ENCODE data around the gene CDH20. TPM values are rescaled to one million over a fixed set of nuclear protein-coding genes. Genes with fewer than 3 reads are reported as not detected.

CDH20 gene
- polyA plus RNA-seq, 10 donors = 0.73 to 1.7 (median 1.2) TPM

DNA sequence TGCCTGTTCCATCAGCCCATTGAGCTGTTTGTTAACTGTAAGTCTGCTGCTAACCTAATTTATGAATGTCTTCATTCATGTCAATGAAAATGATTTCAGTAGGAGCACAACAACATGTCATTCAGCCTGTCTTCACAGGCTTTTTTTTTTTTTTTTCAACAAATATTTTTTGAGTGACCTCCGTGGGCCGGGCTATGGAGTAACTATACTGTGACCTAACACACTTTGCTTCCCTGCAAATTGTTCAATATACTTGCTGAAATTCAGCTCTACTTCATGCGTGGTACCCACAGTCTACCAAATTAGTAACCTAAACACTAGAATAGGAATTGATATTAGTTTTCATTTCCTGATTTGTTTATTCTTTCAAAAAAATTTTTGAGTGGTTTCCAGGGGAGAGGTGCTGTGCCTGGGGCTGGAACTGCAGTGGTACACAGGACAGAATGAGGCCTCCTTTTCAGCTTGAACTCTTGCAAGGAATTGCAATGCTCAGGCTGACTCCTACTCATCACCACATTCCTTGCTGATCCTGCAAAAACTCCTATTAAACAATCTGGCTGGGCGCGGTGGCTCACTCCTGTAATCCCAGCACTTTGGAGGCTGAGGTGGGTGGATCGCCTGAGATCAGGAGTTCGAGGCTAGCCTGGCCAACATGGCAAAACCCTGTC, 87.1 kb downstream of the CDH20 start:
- DNase-seq = no peak

DNA sequence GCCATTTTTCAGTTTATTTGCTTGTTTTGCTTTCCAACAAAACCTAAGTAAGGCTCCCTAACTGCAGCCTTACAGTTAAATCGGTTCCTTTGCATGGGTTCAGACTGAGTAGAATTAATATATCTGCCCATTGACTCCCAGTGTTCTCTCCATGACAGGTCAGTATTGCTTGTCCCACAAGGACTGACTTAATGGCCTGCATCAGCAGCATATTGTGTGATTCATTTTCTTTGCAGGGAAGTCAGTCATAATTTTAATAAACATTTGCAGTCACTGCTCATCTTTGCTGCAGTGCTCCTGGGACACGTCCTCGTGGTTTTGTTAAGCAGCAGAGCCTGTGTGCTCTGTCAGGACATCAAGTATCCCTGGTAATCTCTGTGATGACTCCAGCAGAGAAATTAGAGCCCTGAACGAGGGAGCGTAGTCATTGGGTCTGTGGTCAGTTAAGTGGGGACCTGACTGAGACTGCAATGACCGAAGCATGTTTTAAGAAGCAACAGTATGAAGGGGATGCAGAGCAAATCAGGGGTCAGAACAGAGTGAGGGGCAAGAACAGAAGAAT, 93.3 kb downstream of the CDH20 start:
- DNase-seq = peak in 1 of 3 donors; percentile 26

DNA sequence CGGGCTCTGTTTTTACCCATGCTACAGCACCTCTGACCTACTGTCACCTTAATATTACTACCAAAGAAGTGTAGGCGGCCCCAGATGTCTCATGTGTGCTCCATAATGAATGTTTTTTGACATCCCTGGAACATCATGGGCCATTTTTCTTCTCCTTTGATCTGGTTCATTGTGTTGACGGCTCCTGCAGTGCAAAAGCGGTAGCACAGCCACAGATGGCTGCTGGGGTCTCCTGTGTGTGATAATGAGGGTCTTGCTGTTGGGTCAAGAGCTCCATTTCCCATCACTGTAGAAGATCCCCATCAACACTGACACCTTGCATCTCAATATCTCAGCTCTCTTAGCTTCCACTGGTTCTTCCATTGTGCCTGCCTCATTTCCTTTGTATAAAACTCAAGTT, 95.0 kb downstream of the CDH20 start:
- DNase-seq = no peak

DNA sequence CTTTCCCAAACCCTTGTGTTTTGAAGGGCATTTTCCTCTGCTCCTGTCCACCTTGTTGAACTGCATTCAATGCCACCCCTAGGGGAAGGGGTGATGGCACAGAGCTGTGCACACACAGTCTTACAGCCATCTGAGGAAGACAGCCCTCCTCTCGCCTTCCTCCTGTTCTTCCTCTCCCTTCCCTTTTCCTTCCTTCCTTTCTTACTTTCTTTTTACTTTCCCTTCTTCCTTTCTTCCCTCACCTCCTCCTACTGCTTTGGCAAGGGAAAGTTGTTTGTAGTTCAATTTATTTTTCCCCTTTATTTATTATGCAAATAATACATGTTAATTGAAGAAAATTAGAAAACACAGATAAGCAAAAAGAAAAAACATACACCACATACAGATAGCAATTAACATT, 99.4 kb downstream of the CDH20 start:
- DNase-seq = no peak

GRCh38 chr18:61435064-61435652, 101.9 kb downstream of the CDH20 start:
- DNase-seq = no peak

- peak in 1 of 3 donors; percentile 11 for DNase-seq
Observed at GRCh38 chr18:61443081-61443725, 110.0 kb downstream of the CDH20 start.

GRCh38 chr18:61448316-61448715, 115.1 kb downstream of the CDH20 start:
- DNase-seq = no peak

DNA sequence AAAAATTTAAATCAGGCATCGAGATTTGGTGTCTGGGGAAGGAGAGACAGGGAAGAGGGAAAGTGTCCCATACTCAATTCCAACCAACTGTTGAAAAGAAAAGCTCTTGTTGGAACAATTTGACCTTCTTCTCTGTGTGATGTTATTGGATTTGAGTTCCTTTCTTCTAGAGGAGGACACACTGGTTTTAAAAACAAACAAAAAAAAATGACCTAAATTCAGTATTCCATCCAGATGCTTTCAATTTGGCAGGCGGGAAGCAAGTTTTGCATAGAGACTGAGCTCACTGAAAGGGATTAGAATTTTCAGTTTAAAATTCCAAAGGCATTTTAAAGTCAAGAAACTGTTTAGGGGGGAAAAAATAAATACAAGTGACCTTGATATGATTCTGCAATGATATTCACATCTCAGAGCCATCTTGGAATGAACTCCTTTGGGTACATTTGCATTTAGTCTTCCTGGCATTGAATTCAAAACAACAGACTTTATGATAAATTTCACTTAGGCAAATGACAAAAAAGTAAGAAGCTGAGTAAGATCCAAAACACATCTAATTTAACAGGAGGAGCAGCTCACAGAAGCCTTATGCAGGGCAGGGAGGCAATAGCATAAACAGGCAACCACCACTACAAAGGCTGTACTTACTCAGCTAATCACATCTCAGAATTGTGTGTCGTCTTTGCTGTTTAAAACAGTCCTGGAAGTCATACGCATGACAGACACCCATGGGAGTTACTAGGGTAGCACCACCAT, 126.8 kb downstream of the CDH20 start:
- DNase-seq = peak; percentile 68 to 83 (median 73)

DNA sequence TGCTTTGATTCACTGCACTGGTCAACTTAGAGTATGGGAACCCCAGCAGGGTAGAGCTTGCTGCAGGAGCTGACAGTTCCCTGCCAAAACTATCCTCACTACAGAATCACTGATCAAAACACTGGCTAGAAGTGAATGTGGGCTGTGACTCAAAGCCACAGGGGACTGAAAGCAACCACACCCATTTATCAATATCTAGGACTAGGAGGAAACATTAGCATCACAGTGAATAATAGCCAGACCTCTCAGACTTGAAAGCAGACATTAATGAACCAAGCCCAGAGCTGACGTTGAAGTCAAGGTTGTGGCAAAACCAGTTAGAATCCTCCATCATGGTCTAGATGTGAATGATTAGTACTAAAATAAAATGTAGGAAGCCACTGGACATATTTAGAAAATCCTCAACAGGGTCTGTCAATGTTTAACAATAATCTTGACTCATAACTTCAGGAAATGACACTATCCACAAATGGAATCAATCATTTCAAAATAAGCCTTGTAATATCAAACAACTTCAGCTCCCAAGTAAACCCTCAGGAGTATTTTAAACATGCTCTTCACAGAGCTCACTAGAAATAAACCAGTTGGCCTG, 131.4 kb downstream of the CDH20 start:
- DNase-seq = peak in 1 of 3 donors; percentile 40

- no peak for DNase-seq
Observed at GRCh38 chr18:61466736-61467135, 133.5 kb downstream of the CDH20 start.

GRCh38 chr18:61470031-61470674, 136.9 kb downstream of the CDH20 start:
- DNase-seq = no peak

DNA sequence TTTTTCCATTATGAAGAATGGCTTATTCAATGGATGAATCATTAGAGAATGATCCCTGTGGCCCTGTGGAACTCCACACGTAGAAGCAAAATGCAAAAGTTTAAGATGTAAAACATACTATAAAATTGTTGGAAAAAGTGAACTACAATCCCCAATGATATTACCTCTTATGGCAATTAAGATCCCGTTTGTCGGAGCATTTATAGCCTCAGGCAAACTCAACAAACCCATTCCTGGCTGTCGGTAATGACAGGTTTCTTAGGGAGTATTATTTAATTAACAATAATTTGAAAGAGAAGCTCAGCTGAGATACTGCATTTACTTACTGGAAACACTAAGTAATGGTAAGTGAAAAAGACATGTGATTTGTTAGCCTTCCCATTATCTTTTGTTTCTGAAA, 138.3 kb downstream of the CDH20 start:
- no peak for DNase-seq

DNA sequence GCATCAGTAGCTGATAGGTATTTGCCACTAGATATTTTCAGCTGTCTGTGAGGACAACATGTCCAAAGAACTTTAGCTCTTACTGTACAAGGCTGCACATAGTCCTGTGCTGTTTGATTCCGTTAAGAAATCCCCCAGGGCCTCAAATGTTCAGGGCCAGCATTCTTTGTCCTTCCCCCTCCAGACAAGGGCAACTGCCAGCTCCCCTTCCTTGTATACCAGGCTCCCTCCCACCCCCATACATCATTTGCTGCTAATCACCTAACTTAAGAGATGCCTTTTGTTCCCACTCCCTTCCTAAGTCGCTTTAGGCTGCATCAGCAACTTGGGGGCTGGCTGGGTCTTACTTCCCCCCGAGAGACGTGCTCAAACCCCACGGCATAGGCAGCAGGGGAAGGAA, 138.7 kb downstream of the CDH20 start:
- no peak for DNase-seq

- DNase-seq = peak in 1 of 3 donors; percentile 8
Observed at GRCh38 chr18:61474341-61474740, 141.1 kb downstream of the CDH20 start.

DNA sequence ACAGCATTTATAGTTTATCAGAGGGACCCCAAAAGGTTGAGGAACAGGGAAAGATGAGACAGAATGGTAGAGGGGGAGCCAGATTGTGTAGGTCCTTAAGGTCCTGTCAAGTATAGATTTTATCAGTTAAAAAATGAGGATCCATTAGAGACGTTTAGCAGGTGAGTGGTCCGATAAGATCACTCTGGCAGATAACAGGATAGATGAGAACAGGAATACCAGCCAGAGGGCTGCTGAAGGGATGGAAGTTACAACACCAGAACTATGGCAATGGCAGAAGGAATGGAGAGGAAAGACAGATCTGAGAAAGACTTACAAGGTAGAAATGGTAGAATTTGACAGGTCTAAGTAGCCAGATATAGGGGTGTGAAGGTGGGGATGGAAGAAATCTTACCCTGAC, 141.7 kb downstream of the CDH20 start:
- no peak for DNase-seq

GRCh38 chr18:61475931-61476330, 142.7 kb downstream of the CDH20 start:
- no peak for DNase-seq

DNA sequence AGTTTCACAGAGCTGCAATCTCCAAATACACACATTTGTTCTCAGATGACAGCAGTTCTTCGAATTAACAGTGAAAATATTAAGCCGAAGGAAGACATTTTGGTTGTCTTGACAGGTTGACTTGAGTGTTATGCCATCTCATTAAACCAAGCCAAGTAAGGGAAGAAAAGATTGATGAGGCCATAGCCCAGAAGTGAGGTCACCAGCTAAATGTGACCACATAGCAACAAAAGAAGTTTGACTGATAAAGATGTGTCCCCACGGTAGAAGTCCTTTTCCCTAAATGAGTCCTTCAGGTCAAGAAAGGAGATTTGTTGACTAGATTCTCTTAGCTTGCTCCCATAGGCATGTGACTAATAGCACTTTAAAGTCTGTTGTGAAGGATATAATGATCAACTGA, 156.1 kb downstream of the CDH20 start:
- no peak for DNase-seq

GRCh38 chr18:61496374-61496773, 163.1 kb downstream of the CDH20 start:
- no peak for DNase-seq

- DNase-seq = no peak
Observed at GRCh38 chr18:61497422-61497821, 164.2 kb downstream of the CDH20 start.

DNA sequence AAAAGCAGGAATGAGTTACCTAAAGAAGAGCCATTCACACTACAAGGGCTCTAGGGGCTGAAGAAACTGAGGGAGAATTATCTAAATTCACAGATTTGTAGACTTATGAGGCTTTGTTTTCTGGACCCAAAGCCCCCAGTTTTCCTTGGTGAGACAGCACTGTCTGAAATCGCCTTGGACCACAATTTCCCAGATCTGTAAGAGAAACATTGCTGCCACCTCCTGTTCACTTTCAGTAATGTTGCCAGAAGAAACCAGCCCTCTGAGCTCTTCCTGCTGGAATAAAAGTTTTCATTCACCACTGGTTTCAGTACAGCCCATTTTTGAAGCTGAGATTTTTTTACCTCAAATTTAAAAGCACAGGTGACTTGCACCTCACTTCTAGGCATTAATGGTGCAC, 169.2 kb downstream of the CDH20 start:
- peak; percentile 66 to 86 (median 76) for DNase-seq

DNA sequence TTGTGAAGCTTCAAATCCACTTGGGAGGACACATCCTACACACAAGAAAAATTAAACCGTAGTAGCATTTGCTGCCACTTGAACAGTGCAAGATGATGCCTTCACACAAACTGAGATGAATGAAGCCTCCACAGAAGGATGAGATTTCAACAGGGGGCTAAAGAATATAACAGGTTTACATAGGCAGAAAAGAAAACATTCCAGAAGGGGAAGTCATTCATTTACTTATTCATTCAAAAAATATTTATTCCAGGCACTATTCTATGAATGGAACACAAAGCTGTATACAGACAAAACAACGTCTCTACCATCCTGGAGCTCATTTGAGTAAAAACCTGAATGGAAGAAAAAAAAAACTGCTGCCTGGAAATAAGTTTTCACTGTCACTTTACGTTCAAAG, 170.5 kb downstream of the CDH20 start:
- DNase-seq = peak in 1 of 3 donors; percentile 0

All from muscle of back (tissue), 11 donors.